Ishikawa (cell line): ENCODE results near the gene KRTAP12-2.

ENCODE experiments used
- CEBPB ChIP-seq: IDR thresholded peaks from 2 replicates; pipeline ENCODE4 v1.6.1; 2012
- CREB1 ChIP-seq: IDR thresholded peaks from 2 replicates; pipeline ENCODE4 v1.6.1; 2012; ENCODE audit warnings: low read depth
- EGR1 ChIP-seq: IDR thresholded peaks from 2 replicates; pipeline ENCODE4 v1.6.1; 2012
- EP300 ChIP-seq: IDR thresholded peaks from 2 replicates; pipeline ENCODE4 v1.6.1; 2012; ENCODE audit warnings: borderline replicate concordance
- FOXM1 ChIP-seq: IDR thresholded peaks from 2 replicates; pipeline ENCODE4 v1.6.1; 2012; ENCODE audit warnings: low read depth, borderline replicate concordance
- NFIC ChIP-seq: IDR thresholded peaks from 2 replicates; pipeline ENCODE4 v1.6.1; 2012
- RAD21 ChIP-seq: IDR thresholded peaks from 2 replicates; pipeline ENCODE4 v1.6.1; 2012; ENCODE audit warnings: low read depth
- TAF1 ChIP-seq: IDR thresholded peaks from 2 replicates; pipeline ENCODE4 v1.6.1; 2012; ENCODE audit warnings: low read depth, mild to moderate bottlenecking
- TCF12 ChIP-seq: IDR thresholded peaks from 2 replicates; pipeline ENCODE4 v1.6.1; 2012; ENCODE audit warnings: low read depth
- TEAD4 ChIP-seq: IDR thresholded peaks from 2 replicates; pipeline ENCODE4 v1.6.1; 2012
- YY1 ChIP-seq: IDR thresholded peaks from 2 replicates; pipeline ENCODE4 v1.6.1; 2012; ENCODE audit warnings: low read depth
- ZBTB7A ChIP-seq: IDR thresholded peaks from 2 replicates; pipeline ENCODE4 v1.6.1; 2012; ENCODE audit warnings: low read depth
- TF ChIP-seq, protein P1 (sequence below): IDR thresholded peaks from 2 replicates; pipeline ENCODE4 v1.6.1; 2012
- TF ChIP-seq, protein P2 (sequence below): IDR thresholded peaks from 2 replicates; pipeline ENCODE4 v1.6.1; 2012
- TF ChIP-seq, protein P3 (sequence below): IDR thresholded peaks from 2 replicates; pipeline ENCODE4 v1.6.1; 2012; ENCODE audit warnings: low read depth, mild to moderate bottlenecking

KRTAP12-2 gene

DNA sequence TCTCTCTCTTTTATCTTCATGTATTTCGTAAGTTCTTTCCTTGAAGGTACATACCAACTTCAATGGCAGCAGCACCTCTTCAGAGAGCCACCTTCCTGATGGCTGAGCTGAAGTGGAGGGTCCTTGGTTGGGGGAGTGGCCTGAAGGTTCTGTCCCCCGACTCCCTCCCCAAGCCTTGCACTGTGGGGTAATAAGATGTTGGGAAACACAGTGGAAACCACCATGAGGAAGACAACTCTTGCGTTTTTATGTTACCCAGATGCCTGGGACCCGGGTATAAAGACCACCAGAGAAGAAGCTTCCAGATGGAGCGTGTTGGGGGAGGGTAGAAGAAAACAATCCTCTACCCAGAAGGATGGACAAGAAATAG, 8.2 kb downstream of the KRTAP12-2 start:
- TF ChIP-seq NFIC = no peak

DNA sequence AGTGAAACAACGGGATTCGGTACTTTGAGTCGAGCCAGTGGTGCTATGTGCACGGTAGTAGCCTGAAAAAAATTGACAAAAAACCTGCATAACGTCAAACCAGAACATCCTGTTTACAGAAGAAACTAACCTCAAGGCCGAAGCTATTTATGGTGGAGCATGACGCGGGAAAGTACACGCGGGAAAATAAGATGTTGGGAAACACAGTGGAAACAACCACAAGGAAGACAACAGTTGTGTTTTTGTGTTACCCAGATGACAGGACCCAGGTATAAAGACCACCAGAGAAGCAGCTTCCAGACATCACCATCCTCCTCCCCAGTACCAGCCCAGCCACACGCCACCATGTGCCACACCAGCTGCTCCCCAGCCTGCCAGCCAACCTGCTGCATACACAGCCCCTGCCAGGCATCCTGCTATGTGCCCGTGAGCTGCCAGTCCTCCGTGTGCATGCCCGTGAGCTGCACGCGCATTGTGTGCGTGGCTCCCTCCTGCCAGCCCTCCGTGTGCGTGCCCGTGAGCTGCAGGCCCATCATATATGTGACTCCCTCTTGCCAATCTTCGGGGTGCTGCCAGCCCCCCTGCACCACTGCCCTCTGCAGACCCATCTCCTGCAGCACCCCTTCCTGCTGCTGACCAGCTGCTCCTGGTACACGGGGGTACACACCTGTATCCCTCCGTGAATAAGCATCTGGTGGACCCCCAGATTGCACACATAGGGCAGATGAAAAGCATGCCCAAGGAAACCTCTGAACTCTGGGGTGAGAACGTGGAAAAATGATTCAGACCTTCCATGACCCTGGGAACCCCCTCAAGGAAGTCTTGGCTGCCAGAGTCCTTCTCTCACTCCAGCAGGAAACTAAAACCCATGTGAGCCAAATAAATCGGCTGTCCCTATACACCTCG, 8.8 kb downstream of the KRTAP12-2 start, which contains the start of gene KRTAP12-3:
Gene KRTAP12-3 (plus strand): TSS at position 298 of the 906 bp plus-strand sequence. CDS start 48 bp downstream, at position 346.
- TF ChIP-seq, protein P1, sequence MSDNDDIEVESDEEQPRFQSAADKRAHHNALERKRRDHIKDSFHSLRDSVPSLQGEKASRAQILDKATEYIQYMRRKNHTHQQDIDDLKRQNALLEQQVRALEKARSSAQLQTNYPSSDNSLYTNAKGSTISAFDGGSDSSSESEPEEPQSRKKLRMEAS = no peak
- TF ChIP-seq ZBTB7A = no peak
- no peak for TF ChIP-seq EGR1
- TF ChIP-seq CREB1 = no peak
- TF ChIP-seq TAF1 = no peak
- TF ChIP-seq, protein P2, sequence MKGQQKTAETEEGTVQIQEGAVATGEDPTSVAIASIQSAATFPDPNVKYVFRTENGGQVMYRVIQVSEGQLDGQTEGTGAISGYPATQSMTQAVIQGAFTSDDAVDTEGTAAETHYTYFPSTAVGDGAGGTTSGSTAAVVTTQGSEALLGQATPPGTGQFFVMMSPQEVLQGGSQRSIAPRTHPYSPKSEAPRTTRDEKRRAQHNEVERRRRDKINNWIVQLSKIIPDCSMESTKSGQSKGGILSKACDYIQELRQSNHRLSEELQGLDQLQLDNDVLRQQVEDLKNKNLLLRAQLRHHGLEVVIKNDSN = no peak
- no peak for TF ChIP-seq RAD21

DNA sequence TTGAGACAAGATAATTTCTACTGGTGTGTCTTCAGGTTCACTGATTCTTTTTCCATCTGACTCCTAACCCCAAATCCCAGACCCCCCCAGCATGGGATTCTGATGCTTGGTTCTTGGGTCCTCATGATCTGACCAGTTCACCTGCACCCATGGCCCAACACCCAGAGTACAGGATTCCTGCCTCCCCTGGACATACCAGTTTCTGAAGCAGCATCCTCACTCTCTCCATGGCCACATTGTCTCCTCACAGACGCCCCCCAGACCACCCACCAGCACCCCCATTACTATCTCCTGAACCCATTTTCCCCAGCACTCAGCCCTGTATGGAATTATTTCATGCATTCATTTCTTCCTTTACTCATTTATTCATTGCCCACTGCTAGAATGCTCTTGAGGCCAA, 9.9 kb downstream of the KRTAP12-2 start:
- no peak for TF ChIP-seq CEBPB
- TF ChIP-seq, protein P1 = no peak
- no peak for TF ChIP-seq FOXM1
- no peak for TF ChIP-seq TAF1
- no peak for TF ChIP-seq CREB1
- no peak for TF ChIP-seq TCF12
- TF ChIP-seq EP300 = no peak
- TF ChIP-seq ZBTB7A = no peak
- TF ChIP-seq, protein P3, sequence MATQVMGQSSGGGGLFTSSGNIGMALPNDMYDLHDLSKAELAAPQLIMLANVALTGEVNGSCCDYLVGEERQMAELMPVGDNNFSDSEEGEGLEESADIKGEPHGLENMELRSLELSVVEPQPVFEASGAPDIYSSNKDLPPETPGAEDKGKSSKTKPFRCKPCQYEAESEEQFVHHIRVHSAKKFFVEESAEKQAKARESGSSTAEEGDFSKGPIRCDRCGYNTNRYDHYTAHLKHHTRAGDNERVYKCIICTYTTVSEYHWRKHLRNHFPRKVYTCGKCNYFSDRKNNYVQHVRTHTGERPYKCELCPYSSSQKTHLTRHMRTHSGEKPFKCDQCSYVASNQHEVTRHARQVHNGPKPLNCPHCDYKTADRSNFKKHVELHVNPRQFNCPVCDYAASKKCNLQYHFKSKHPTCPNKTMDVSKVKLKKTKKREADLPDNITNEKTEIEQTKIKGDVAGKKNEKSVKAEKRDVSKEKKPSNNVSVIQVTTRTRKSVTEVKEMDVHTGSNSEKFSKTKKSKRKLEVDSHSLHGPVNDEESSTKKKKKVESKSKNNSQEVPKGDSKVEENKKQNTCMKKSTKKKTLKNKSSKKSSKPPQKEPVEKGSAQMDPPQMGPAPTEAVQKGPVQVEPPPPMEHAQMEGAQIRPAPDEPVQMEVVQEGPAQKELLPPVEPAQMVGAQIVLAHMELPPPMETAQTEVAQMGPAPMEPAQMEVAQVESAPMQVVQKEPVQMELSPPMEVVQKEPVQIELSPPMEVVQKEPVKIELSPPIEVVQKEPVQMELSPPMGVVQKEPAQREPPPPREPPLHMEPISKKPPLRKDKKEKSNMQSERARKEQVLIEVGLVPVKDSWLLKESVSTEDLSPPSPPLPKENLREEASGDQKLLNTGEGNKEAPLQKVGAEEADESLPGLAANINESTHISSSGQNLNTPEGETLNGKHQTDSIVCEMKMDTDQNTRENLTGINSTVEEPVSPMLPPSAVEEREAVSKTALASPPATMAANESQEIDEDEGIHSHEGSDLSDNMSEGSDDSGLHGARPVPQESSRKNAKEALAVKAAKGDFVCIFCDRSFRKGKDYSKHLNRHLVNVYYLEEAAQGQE = no peak
- no peak for TF ChIP-seq YY1

DNA sequence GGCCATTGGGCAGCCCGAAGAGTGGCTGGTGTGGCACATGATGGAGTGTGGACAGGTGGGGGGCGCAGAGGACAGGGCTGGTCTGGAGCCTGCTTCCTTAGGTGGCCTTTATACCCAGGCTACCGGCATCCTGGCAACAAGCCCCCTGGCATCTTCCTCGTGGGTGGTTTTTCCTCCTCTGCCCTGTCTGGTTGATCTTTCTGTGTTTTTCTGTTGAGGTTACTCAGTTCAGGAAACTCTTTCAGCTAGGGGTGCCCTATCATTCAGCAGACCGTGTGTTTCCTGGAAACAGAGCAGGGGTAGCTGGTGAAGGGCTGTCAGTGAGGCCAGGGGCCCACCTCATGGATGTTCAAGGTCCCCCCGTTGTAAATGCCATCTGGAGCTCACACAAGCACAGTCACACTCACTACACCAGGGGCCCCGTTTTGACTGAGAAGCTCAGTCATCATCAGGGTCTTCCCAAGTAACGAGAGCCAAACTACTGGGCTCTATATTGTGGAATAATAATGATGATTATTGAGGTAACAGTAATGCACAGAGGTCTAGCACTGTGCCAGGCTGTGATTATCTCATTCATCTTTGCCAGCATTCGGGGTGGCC, 12.1 kb downstream of the KRTAP12-2 start, which contains the start of gene KRTAP12-4:
Gene KRTAP12-4 (minus strand): TSS at position 84 of the 600 bp plus-strand sequence. CDS start 45 bp downstream, at position 39.
- no peak for TF ChIP-seq RAD21

DNA sequence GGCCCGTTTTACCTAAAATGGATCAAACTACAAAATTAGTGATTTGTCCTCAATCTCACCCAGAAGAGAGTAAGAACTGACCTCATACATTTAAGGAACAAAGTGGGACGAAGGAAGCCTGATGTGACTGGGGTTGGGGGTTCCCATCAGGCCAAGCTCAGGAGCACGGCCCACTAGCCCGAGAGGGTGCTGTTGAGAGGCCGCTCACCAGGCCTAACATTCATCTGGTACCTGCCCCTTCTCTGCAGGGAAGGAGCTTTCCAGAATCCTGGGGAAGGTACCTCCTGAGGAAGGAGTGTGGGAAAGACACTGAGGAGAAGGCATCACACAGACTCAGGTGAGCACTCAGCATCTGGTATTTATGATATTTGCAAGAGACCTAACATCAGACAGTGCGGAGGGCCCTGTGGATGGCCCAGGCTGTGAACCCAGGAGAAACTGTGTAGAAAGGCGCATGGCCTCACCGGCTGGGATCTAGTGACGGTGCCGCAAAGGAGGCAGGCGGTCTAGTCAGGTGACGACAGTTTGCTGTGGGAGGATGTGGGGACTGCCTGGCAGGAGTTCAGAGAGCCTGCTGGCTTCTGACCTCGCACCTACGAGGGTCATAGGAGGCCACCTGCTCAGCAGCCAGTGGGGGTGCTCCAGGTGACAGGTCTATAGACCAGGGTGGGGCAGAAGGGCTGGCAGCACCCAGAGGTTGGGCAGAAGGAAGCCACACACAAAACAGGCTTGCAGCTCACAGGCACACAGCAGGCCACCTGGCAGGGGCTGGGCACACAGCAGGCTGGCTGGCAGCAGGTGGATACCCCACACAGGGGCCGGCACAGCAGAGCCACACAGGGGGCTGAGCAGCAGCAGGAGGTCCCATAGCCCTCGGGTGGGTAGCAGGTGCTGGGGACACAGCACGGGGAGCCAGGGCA, 12.8 kb downstream of the KRTAP12-2 start:
- TF ChIP-seq CEBPB = no peak
- no peak for TF ChIP-seq EP300
- TF ChIP-seq TCF12 = no peak
- TF ChIP-seq, protein P1 = no peak
- no peak for TF ChIP-seq CREB1
- TF ChIP-seq NFIC = no peak
- no peak for TF ChIP-seq RAD21
- no peak for TF ChIP-seq TAF1
- TF ChIP-seq ZBTB7A = no peak
- no peak for TF ChIP-seq TEAD4
- TF ChIP-seq EGR1 = no peak
- TF ChIP-seq FOXM1 = no peak
- TF ChIP-seq, protein P2 = no peak
- TF ChIP-seq, protein P3 = no peak
- TF ChIP-seq YY1 = no peak
